ENCODE results near the gene EXOC3. TPM values are rescaled to one million over a fixed set of nuclear protein-coding genes. Genes with fewer than 3 reads are reported as not detected.

Gene EXOC3
- total RNA-seq, 1 experiment from 2014 or later: 55.0 TPM

GRCh38 chr5:402615-403359 is 40.2 kb upstream of the EXOC3 start:
- H3K27me3 ChIP-seq (ENCODE audit: control insufficient read depth, insufficient read depth, low read length): no peaks in the 10 kb centered on the region
- H3K27ac ChIP-seq (ENCODE audit: low read length): no peak overlapping the region
- no peaks in the 10 kb centered on the region for H3K4me1 ChIP-seq (ENCODE audit: control insufficient read depth, insufficient read depth, low read length)
- CTCF ChIA-PET: no interaction called here
- no TSS peak for BruUV-seq (replicated peaks)
- DNase-seq (ENCODE audit: low read depth, low spot score) (no peak), ATAC-seq (no peak)
- TF ChIP-seq POLR2AphosphoS5 (IDR thresholded peaks at IDR 0.05; ENCODE audit: low read depth, low read length) (no peak), TCF7L2 (IDR thresholded peaks at IDR 0.05; ENCODE audit: low read depth, low read length) (no peak), CTCF (IDR thresholded peaks at IDR 0.05) (no peak), SIN3A (IDR thresholded peaks at IDR 0.05; ENCODE audit: borderline replicate concordance, insufficient read depth, low read depth, low read length) (no peak), REST (IDR thresholded peaks at IDR 0.05; ENCODE audit: insufficient read depth in 1 of 2, low read depth in 2 of 2, low read length in 1 of 2) (no peak)
- no peak overlapping the region for H3K4me3 ChIP-seq (ENCODE audit: low read depth in 2 of 2, low read length in 2 of 2)
- H3K9me3 ChIP-seq (ENCODE audit: control insufficient read depth, insufficient read depth, low read depth, low read length): no peaks in the 10 kb centered on the region
- intact Hi-C loops (cut with micrococcal nuclease; ENCODE audit: unreplicated experiment): no loop called here
- POLR2A ChIA-PET: no interaction called here
- H3K36me3 ChIP-seq (ENCODE audit: control insufficient read depth, insufficient read depth, low read length): no peaks in the 10 kb centered on the region
- in situ Hi-C loops (cut with HindIII; ENCODE audit: low pct_unique_long_range_greater_than_20kb, low sequenced_read_pairs): no loop called here

GRCh38 chr5:403995-404394 is 39.0 kb upstream of the EXOC3 start:
- ATAC-seq: no peak
- POLR2A ChIA-PET: no interaction called here
- Histone ChIP-seq H3K27me3 (ENCODE audit: control insufficient read depth, insufficient read depth, low read length) (no peaks in the 10 kb centered on the region), H3K4me1 (ENCODE audit: control insufficient read depth, insufficient read depth, low read length) (no peaks in the 10 kb centered on the region), H3K9me3 (ENCODE audit: control insufficient read depth, insufficient read depth, low read depth, low read length) (no peaks in the 10 kb centered on the region), H3K36me3 (ENCODE audit: control insufficient read depth, insufficient read depth, low read length) (no peaks in the 10 kb centered on the region), H3K27ac (ENCODE audit: low read length) (no peak overlapping the region), H3K4me3 (ENCODE audit: low read depth in 2 of 2, low read length in 2 of 2) (no peak overlapping the region)
- no peak for DNase-seq (ENCODE audit: low read depth, low spot score)
- CTCF ChIA-PET: no interaction called here
- intact Hi-C loops (cut with micrococcal nuclease; ENCODE audit: unreplicated experiment): no loop called here
- in situ Hi-C loops (cut with HindIII; ENCODE audit: low pct_unique_long_range_greater_than_20kb, low sequenced_read_pairs): no loop called here
- BruUV-seq (replicated peaks): no TSS peak
- TF ChIP-seq TCF7L2 (IDR thresholded peaks at IDR 0.05; ENCODE audit: low read depth, low read length) (no peak), CTCF (IDR thresholded peaks at IDR 0.05) (no peak), SIN3A (IDR thresholded peaks at IDR 0.05; ENCODE audit: borderline replicate concordance, insufficient read depth, low read depth, low read length) (no peak), REST (IDR thresholded peaks at IDR 0.05; ENCODE audit: insufficient read depth in 1 of 2, low read depth in 2 of 2, low read length in 1 of 2) (no peak), POLR2AphosphoS5 (IDR thresholded peaks at IDR 0.05; ENCODE audit: low read depth, low read length) (no peak)
